Stimulated activated CD4-positive, alpha-beta T cell treated with anti-CD3 and anti-CD28 coated beads, Interleukin-2, amount 100 ng/mL, for 4 hours (primary cell): ENCODE results near the gene MTIF2.
"Not testable (repeated sequence)": the region's sequence is repeated elsewhere in the genome, so short reads cannot be mapped to it uniquely, and the experiment has no call there.

Experiments used
- DNase-seq: peaks from one replicate; pipeline ENCODE4 v3.0.0-alpha.2; 2020; ENCODE audit warnings: low read depth

The MTIF2 gene

DNA sequence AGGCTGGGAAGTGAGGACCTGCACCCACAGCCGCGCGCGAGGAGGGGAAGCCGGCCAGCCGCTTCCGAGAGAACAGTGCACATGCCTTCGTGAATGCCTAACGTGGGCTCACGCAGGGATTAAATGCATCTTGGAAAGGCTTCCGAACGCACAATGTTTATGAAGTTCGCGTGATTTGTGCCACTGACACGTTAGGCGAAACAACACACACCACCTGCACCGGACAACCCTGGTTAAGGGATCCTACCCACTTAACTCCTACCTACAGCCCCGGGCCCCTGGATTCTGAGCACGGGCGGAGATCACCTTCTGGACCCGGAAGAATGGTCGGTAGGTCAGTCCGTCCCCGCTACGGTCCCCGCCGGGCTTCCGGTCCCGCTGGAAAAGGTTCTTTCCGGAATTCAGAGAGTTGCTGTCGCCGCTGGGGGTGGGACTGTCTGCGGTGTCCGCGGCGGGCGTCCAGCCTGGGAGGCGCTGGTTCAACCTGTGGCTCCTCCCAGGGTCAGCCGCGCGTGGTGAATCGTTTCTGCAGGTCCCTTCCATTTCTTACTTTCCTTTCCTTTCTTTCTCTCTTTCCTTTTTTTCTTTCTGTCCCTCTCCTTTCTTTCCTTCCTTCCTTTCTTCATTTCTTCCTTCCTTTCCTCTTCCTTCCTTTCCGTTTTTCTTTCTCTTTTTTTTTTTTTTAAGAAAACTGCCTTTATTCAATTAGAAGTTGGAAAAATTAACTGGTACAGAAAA is at the start of gene MTIF2:
MTIF2 (minus strand) TSS at position 325 of the 738 bp plus-strand sequence. CDS start 5,373 bp downstream, outside the sequence.
- peak; percentile 75 for DNase-seq

- DNase-seq, result no peak
Measured at GRCh38 chr2:55314985-55315384, 46.0 kb upstream of the MTIF2 start.

GRCh38 chr2:55311444-55311870 is 42.4 kb upstream of the MTIF2 start:
- DNase-seq, result no peak

GRCh38 chr2:55309446-55309845 is 40.4 kb upstream of the MTIF2 start:
- DNase-seq, result peak; percentile 3

- no peak for DNase-seq
Measured at GRCh38 chr2:55302241-55302640, 33.2 kb upstream of the MTIF2 start.

- no peak for DNase-seq
Measured at GRCh38 chr2:55301277-55301676, 32.2 kb upstream of the MTIF2 start.

DNA sequence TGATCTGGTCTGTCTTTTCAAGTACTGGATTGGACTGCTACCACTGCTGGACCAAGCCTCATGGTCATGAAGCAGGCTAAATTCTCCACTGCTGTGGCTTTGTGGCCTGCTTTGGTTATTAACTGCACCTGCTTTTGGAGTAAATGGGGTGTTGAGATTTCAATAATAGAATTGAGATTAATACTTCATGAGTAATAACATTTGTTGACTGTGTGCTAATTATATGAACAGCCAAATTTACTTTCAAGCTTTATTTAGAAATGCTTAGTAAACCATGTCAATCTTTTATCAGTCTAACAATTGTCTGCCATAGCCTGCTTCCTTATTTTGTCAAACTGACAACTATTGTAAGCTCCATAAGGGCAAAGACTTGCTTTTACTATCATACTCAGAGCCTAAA is 27.4 kb upstream of the MTIF2 start:
- DNase-seq, result no peak

- DNase-seq, result no peak
Measured at GRCh38 chr2:55283083-55283482, 14.1 kb upstream of the MTIF2 start.

DNA sequence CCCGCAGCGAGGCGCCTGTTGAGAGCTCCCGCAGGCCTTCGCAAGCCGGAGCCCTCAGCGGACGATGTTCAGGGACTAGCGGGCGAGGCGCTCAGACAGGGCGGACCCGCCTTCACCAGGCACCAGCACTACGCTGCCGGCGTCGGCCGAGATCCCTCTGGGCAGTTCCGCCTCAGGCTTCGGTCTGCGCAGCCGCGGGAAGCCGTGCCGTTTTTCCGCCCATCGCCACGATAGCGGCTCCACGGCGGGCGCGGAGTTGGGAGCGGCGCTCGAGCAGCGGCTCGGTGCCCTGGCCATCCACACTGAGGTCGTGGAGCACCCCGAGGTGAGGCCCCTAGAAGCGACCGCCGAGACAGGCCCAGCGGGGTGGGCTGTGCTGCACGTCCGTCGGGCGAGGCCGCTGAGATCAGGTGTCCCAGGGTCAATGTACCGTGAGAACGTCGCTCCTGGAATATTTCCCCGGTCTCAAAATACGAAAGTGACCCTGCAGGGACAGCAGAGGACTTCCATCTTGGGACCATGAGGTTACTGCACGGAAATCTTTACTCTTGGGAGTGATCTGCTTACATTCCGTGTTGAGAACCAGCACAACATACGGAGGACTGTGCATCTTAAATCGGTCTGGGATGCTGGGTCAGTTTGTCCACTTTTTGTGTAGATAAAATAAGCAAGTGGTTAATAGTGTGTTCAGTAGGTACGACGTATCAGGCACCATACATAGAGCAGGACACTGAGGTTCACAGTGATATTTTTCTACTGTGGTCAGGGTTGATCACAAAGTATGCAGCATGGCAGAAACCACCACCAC is 13.3 kb upstream of the MTIF2 start:
- DNase-seq, result peak; percentile 78

DNA sequence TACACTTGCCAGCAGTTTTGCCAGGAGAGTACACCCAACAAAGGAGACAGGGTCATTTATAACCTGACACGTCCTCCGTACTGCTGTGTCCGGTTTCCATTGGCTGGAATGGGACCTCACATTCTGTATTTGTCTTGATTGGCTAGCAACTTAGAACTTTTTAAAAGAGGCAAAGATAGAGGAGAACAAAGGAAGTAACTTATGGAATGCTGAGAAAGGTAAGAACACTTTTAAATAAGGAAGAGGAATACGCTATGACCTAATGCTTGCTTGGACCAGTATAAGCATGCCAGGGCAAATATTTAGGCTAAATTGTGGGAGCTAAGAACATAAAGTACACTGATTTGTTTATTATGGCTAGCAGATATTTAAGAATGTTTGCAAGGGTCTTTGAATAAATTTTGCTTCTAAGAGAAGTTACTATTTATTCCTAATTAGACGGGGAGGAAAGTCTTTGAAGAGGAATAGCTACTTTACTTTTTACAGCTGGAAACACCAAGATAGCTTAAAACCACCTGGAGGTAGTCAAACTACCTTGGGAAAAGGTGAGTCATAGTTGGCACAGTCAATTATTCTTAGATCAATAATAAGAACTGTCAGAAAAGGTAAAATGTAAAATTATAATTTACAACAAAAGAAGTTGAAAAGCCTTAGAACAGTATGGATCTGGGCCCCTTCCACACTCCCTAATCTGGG is 12.0 kb upstream of the MTIF2 start:
- not testable (repeated sequence) for DNase-seq

DNA sequence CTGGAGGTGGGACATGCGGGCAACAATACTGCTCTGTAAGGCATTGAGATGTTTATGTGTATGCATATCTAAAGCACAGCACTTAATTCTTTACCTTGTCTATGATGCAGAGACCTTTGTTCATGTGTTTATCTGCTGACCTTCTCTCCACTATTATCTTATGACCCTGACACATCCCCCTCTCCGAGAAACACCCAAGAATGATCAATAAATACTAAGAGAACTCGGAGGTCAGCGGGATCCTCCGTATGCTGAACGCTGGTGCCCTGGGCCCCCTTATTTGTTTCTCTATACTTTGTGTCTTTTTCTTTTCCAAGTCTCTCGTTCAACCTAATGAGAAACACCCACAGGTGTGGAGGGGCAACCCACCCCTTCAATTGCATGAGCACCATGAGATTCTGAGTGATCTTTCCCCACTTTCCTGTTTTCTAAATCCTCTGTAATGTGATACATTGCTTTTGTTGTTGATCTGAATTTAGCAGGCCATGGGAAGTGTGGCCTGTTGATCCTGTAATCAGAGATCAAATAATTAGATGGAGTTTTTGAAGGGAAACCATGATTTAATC is 10.9 kb upstream of the MTIF2 start:
- not testable (repeated sequence) for DNase-seq

DNA sequence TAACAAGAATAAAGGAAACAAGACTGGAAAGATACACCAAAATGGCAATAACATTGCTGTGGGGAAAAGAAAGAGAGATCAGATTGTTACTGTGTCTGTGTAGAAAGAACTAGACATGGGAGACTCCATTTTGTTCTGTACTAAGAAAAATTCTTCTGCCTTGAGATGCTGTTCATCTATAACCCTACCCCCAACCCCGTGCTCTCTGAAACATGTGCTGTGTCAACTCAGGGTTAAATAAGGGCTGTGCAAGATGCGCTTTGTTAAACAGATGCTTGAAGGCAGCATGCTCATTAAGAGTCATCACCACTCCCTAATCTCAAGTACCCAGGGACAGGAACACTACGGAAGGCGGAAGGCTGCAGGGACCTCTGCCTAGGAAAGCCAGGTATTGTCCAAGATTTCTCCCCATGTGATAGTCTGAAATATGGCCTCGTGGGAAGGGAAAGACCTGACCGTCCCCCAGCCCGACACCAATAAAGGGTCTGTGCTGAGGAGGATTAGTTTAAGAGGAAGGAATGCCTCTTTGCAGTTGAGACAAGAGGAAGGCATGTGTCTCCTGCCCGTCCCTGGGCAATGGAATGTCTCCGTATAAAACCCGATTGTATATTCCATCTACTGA is 10.3 kb upstream of the MTIF2 start:
- DNase-seq, result not testable (repeated sequence)

- no peak for DNase-seq
Measured at GRCh38 chr2:55277310-55277709, 8.3 kb upstream of the MTIF2 start.

GRCh38 chr2:55274346-55274745 is 5.3 kb upstream of the MTIF2 start:
- DNase-seq, result not testable (repeated sequence)

GRCh38 chr2:55269645-55269990 is 587 bp upstream of the MTIF2 start:
- no peak for DNase-seq

- DNase-seq, result no peak
Measured at GRCh38 chr2:55268288-55268906, 634 bp downstream of the MTIF2 start.

DNA sequence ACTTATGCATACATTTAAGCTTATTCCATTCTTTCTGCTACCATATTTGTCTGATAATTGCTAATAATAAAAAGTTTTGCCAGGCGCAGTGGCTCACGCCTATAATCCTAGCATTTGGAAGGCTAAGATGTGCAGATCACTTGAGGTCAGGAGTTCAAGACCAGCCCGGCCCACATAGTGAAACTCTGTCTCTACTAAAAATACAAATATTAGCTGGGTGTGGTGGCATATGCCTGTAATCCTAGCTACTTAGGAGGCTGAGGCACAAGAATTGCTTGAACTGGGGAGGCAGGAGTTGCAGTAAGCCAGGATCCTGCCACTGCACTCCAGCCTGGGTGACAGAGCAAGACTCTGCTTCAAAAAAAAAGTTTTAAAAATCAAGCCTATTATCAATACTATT is 9.4 kb downstream of the MTIF2 start:
- not testable (repeated sequence) for DNase-seq

GRCh38 chr2:55252832-55253231 is 16.2 kb downstream of the MTIF2 start:
- DNase-seq, result no peak

DNA sequence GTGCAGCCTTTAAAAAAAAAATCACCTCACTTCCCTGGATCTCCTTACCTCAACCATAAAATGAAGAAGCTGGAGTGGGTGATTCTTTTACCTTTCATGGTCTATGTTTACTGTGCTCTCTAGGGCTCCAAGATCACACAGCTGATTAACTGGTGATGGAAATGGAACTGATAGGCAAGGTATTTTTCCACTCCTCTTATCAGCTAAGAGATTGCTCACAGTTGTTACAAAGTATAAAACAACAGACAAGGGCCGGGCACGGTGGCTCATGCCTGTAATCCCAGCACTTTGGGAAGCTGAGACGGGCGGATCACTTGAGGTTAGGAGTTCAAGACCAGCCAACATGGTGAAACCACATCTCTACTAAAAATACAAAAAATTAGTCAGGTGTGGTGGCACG is 22.0 kb downstream of the MTIF2 start:
- DNase-seq, result no peak

DNA sequence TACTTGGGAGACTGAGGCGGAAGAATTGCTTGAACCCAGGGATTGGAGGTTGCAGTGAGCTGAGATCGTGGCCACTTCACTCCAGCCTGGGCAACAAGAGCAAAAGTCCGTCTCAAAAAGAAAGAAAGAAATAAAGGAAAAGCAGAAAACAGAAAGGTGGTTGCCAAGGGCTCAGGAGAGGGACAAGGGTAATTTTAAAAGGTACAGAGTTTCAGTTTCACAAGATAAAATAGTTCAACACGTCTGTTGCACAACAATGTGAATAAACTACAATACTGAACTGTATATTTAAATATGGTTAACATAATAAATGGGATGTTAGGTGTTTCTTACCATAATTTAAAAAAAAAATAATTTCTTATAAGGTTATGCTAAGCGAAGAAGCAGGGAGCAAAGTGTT is 23.6 kb downstream of the MTIF2 start:
- DNase-seq, result no peak

GRCh38 chr2:55242617-55243016 is 26.4 kb downstream of the MTIF2 start:
- DNase-seq, result no peak

DNA sequence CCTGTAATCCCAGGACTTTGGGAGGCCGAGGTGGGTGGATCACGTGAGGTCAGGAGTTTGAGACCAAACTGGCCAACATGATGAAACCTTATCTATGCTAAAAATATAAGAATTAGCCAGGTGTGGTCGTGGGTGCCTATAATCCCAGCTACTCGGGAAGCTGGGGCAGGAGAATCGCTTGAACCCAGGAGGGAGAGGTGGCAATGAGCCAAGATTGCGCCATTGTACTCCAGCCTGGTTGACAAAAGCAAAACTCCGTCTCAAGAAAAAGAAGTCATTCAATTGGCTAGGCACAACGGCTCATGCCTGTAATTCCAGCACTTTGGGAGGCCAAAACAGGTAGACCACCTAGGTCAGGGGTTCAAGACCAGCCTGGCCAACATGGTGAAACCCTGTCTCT is 27.4 kb downstream of the MTIF2 start:
- DNase-seq, result not testable (repeated sequence)
